ENCODE results near the gene PODXL2.

The PODXL2 gene

DNA sequence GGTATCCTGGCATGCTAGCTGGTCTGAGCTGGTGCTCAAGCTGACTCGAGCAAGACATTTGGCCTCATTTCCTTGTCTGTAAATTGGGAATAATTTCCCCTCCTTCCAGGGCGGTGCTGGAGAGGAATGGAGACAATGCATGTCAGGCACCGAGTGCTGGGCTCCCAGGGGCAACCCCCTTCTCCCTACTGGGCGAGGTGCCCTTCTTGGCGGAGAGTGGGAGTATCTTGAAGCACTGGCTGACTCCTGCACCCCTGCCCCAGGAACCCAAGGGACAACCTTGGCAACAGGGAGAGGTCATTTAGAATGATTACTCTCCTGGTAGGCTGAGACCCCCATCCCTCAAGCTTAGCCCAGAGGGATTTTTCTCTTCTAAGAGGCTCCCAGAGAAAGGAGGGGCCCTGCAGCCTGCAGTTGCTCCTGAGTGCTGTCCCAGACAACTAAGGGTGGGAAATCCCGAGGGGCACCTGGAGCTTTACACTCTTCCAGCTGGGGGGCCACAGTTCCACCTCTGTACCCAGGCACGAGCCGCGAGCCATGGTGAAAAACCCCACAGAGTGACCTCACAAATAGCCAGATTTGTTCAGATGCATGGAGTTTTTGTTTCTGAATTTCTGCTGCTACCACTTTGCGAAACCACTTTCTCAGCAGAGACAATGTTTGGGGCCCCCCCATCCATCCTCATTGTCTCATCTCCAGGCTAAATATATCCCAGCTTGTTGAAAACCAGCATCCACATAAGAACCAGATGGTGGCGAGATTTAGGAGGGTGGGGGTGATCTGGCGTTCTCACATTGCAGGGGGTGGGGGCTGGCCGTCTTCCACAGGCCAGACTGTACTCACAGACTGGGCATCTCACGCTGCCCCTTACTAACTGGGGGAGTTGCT, 88.6 kb downstream of the PODXL2 start:
- TF ChIP-seq, protein P1, sequence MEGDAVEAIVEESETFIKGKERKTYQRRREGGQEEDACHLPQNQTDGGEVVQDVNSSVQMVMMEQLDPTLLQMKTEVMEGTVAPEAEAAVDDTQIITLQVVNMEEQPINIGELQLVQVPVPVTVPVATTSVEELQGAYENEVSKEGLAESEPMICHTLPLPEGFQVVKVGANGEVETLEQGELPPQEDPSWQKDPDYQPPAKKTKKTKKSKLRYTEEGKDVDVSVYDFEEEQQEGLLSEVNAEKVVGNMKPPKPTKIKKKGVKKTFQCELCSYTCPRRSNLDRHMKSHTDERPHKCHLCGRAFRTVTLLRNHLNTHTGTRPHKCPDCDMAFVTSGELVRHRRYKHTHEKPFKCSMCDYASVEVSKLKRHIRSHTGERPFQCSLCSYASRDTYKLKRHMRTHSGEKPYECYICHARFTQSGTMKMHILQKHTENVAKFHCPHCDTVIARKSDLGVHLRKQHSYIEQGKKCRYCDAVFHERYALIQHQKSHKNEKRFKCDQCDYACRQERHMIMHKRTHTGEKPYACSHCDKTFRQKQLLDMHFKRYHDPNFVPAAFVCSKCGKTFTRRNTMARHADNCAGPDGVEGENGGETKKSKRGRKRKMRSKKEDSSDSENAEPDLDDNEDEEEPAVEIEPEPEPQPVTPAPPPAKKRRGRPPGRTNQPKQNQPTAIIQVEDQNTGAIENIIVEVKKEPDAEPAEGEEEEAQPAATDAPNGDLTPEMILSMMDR (IDR thresholded peaks at IDR 0.05) = no peak

DNA sequence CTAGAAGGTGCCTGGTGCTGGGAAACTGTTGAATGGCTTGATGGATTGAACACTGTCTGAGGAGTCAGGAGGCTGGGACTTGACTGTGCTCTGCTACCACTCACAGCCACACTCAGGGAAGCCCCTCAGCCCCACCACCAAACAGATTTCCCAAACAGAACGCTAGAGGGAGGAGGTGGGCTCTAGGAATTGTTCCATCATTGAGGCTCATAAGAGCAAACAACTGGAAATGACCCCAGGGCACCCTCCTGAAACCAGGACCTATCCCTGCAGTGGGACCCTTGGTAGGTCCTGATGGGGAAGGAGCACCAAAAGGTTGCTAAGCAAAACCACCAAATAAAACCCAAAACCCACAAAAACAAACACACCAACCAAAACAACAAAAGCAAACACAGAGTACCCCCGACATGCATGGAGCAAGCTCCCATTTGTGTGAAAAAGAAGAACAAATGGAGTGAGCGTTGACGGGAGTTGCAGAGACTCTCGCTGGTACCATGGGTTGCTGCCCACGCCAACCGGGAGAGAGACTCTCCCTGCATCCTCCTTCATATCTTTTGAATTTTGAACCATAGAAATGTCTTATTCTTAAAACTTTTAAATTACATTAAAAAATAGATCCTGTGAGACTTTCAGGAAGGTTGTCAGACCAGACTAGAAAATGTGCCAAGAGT, 89.4 kb downstream of the PODXL2 start:
- TF ChIP-seq, protein P1 (IDR thresholded peaks at IDR 0.05) = no peak

DNA sequence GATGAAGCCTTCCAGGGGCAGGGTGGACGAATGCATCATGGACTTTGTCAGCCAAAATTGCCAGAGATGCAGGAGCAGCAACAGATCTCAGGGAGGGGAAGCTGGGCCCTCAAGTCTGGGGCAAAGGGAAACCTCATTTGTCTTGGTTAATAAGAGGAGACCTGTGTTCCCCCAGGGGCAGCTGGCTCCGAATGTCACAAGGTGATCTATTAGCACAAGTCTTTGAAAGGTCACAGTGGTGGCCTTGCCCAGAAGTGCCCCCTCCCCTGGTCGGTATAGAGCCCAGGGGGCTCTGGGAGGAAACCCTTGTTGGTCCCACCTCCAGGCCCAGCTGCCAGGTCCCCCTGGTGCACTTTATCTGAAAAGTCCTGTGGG, 89.9 kb downstream of the PODXL2 start:
- TF ChIP-seq, protein P1 (IDR thresholded peaks at IDR 0.05) = no peak

DNA sequence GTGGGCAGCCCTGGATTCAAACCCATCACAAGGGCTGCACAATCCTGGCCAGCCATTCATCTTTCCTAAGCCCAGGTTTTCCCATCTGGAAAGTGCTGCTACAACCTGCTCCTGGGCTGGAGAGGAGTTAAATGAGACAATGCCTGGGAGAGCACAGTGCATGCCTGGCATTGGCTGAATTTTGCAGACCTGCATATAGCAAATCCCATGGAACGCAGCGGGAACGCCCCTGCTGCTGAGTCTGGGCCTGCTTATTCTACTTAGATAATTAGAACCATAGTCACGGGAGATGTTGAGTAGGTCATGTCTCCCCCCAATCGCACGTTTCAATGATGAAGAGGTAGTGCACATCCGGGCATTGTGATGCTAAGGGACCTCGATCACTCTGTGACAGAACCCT, 90.4 kb downstream of the PODXL2 start:
- TF ChIP-seq, protein P1 (IDR thresholded peaks at IDR 0.05) = no peak

DNA sequence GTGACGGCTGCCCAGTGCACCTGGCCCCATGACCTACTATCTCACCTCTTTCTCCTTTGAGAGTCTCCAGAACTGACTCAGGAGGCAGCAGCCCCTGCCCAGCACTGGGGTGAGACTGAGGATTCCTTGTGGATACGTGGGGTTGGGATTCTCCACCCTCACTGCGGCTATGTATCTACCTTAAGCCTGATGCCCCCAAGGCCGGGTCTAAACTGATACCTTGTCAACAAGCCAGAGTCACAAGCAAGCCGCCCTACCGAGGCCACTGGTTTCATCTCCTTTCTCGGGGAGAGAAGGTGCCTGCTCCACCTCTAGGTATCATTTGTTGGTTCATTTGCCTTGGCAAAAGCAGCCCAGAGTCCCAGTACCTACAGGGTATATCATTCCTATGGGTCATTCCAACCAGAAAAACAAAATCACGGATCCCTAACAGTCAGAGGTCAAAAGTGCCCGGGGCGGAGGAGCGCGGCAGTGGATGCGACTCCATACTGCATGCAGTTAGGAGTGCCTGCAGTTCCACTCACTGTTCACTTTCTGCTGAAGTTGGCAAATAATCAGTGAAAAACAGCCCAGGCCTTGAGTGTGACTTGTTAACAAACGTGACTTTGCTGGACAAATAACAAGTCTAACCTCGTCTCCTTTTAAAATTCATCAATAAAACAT, 91.3 kb downstream of the PODXL2 start:
- TF ChIP-seq, protein P1 (IDR thresholded peaks at IDR 0.05) = no peak

DNA sequence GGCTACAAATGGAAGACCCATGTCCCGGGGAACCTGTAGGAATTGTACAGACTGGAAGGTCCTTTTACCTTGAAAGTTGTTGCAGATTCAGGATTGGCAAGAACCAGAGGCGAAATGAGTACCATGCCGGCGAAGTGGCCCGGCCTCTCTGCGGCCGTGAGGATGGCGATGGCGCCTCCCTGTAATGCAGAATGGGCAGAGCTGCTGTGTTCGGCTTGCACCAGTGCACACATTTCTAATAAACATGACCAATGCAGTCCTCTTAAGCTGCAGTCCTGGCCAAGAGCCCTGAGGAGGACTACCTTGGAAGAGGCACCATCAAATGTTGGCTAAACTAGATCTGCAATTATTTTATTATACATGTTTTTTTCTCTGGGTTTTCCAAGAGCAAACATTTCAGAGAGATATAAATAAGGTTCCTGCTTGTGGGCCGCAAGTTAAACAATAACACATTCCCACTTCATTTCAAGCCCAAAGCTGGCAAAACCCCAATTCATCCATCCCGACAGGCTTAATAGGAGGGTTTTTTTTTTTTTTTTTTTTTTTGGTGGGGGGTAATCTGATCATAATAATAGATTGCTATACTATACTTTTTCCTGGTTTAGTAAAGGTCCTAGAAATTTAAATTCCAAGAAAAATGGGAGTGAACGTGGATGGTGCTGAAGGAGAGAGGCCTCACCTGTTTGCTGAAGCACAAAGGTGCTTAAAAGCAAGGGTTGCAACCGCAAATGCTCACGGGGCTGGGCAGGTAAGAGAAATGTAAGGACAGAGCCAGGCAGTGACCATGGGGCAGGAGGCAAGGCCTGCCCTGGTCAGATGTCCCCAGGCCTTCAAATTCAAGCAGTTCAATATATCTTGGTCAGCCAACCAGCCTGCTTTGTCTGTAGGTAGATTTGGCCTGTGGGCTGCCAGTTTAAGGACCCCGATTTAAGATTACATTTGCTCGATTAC, 92.3 kb downstream of the PODXL2 start:
- TF ChIP-seq, protein P1 (IDR thresholded peaks at IDR 0.05) = no peak

Measured in LNCAP (cell line).